Measurements from ENCODE around the gene CHD9NB. TPM values are rescaled to one million over a fixed set of nuclear protein-coding genes. Genes with fewer than 3 reads are reported as not detected.
A peak's percentile ranks its signal among the peaks of the same experiment; 100 is the strongest.

CHD9NB gene
- total and polyA plus RNA-seq, 9 of the 15 experiments (the other 6 are each of a cell fraction or from before 2014, with no cell fraction given) = 0.06 to 0.10 (median 0.07) TPM; not detected in 6

DNA sequence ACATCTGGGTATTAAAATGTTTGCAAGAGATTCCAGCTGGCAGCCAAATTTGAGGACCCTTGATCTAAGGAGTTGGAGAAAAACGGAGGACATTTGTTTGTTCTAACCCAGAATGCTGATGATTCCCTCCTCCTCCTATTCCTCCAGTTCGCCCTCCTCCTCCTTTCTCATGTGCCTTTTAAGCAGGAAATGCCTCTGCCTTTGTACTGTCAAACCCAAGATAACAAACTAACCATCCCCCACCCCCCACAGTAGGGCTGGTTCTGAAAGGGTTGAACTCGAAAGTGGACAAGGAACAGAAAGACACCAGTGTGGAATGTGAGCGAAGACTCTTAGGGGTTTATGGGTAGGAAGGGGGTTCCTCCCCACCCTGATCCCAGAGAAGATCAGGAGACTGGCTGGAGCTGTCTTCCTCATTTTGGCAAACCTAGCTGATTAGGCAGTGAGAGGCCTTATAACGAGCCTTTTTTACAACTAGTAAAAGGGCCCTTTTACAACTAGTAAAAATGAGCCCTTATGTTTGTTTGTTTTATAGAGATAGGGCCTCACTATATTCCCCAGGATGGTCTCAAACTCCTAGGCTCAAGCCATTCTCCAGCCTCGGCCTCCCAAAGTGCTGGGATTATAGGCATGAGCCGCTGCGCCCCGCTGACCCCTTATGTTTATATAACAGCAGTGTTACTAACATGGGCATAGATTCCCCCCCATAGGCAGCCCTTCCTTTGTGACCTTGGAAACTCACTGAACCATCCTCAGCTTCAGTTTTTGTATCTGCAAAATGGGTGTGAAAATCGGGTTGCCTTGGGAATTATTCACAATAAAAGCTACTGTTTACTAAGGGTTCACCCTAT is 3.1 kb upstream of the CHD9NB start (continued):
- TF ChIP-seq SIN3A (IDR thresholded peaks at IDR 0.05; ENCODE audit: borderline replicate concordance in 2 of 2, control insufficient read depth in 1 of 2, low read depth in 2 of 2, low read length in 2 of 2) = peak; percentile 50 to 54; a peak in 1 of 4 replicates
- peak in 1 of 2 experiments; percentile 73; a peak in 2 of 4 replicates for TF ChIP-seq KDM1A (IDR thresholded peaks at IDR 0.05)
- peak; percentile 71 for TF ChIP-seq TAF9B (IDR thresholded peaks at IDR 0.05; ENCODE audit: partially characterized antibody)
- TF ChIP-seq, protein P1, sequence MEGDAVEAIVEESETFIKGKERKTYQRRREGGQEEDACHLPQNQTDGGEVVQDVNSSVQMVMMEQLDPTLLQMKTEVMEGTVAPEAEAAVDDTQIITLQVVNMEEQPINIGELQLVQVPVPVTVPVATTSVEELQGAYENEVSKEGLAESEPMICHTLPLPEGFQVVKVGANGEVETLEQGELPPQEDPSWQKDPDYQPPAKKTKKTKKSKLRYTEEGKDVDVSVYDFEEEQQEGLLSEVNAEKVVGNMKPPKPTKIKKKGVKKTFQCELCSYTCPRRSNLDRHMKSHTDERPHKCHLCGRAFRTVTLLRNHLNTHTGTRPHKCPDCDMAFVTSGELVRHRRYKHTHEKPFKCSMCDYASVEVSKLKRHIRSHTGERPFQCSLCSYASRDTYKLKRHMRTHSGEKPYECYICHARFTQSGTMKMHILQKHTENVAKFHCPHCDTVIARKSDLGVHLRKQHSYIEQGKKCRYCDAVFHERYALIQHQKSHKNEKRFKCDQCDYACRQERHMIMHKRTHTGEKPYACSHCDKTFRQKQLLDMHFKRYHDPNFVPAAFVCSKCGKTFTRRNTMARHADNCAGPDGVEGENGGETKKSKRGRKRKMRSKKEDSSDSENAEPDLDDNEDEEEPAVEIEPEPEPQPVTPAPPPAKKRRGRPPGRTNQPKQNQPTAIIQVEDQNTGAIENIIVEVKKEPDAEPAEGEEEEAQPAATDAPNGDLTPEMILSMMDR (IDR thresholded peaks at IDR 0.05 in 2 of 3, conservative IDR thresholded peaks at IDR 0.05 in 1 of 3; ENCODE audit: insufficient read depth in 2 of 3, low read depth in 1 of 3, low read length in 3 of 3) = 0 out of 6 replicates have a peak, but pooled peaks of 1 of the 3 experiments have one; percentile 6
- TF ChIP-seq, protein P2, sequence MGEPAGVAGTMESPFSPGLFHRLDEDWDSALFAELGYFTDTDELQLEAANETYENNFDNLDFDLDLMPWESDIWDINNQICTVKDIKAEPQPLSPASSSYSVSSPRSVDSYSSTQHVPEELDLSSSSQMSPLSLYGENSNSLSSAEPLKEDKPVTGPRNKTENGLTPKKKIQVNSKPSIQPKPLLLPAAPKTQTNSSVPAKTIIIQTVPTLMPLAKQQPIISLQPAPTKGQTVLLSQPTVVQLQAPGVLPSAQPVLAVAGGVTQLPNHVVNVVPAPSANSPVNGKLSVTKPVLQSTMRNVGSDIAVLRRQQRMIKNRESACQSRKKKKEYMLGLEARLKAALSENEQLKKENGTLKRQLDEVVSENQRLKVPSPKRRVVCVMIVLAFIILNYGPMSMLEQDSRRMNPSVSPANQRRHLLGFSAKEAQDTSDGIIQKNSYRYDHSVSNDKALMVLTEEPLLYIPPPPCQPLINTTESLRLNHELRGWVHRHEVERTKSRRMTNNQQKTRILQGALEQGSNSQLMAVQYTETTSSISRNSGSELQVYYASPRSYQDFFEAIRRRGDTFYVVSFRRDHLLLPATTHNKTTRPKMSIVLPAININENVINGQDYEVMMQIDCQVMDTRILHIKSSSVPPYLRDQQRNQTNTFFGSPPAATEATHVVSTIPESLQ (CRISPR knock-in tag; IDR thresholded peaks at IDR 0.05) = peak; percentile 50; the same call in 1 of the 2 replicates
- TF ChIP-seq GATAD2B (IDR thresholded peaks at IDR 0.05; ENCODE audit: borderline replicate concordance) = peak; percentile 66; the same call in 1 of the 2 replicates
- TF ChIP-seq MEIS2 (IDR thresholded peaks at IDR 0.05; ENCODE audit: partially characterized antibody) = peak; percentile 30
- TF ChIP-seq, protein P3, sequence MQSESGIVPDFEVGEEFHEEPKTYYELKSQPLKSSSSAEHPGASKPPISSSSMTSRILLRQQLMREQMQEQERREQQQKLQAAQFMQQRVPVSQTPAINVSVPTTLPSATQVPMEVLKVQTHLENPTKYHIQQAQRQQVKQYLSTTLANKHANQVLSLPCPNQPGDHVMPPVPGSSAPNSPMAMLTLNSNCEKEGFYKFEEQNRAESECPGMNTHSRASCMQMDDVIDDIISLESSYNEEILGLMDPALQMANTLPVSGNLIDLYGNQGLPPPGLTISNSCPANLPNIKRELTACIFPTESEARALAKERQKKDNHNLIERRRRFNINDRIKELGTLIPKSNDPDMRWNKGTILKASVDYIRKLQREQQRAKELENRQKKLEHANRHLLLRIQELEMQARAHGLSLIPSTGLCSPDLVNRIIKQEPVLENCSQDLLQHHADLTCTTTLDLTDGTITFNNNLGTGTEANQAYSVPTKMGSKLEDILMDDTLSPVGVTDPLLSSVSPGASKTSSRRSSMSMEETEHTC (IDR thresholded peaks at IDR 0.05) = no peak
- TF ChIP-seq NBN (IDR thresholded peaks at IDR 0.05; ENCODE audit: low read depth) = peak; percentile 74; the same call in 1 of the 2 replicates
- peak; percentile 66 for TF ChIP-seq ELF1 (tag; IDR thresholded peaks at IDR 0.05)
- peak; percentile 17; the same call in 1 of the 2 replicates for TF ChIP-seq MTA2 (IDR thresholded peaks at IDR 0.05; ENCODE audit: low read depth)
- TF ChIP-seq, protein P4, sequence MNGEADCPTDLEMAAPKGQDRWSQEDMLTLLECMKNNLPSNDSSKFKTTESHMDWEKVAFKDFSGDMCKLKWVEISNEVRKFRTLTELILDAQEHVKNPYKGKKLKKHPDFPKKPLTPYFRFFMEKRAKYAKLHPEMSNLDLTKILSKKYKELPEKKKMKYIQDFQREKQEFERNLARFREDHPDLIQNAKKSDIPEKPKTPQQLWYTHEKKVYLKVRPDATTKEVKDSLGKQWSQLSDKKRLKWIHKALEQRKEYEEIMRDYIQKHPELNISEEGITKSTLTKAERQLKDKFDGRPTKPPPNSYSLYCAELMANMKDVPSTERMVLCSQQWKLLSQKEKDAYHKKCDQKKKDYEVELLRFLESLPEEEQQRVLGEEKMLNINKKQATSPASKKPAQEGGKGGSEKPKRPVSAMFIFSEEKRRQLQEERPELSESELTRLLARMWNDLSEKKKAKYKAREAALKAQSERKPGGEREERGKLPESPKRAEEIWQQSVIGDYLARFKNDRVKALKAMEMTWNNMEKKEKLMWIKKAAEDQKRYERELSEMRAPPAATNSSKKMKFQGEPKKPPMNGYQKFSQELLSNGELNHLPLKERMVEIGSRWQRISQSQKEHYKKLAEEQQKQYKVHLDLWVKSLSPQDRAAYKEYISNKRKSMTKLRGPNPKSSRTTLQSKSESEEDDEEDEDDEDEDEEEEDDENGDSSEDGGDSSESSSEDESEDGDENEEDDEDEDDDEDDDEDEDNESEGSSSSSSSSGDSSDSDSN (IDR thresholded peaks at IDR 0.05; ENCODE audit: borderline replicate concordance in 1 of 2, low read depth in 2 of 2, low read length in 2 of 2) = 0 out of 4 replicates have a peak, but pooled peaks of 1 of the 2 experiments have one; percentile 36
- no peak for TF ChIP-seq NFIX (CRISPR knock-in tag; IDR thresholded peaks at IDR 0.05; ENCODE audit: low read depth)
- TF ChIP-seq, protein P5, sequence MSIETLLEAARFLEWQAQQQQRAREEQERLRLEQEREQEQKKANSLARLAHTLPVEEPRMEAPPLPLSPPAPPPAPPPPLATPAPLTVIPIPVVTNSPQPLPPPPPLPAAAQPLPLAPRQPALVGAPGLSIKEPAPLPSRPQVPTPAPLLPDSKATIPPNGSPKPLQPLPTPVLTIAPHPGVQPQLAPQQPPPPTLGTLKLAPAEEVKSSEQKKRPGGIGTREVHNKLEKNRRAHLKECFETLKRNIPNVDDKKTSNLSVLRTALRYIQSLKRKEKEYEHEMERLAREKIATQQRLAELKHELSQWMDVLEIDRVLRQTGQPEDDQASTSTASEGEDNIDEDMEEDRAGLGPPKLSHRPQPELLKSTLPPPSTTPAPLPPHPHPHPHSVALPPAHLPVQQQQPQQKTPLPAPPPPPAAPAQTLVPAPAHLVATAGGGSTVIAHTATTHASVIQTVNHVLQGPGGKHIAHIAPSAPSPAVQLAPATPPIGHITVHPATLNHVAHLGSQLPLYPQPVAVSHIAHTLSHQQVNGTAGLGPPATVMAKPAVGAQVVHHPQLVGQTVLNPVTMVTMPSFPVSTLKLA (conservative IDR thresholded peaks at IDR 0.05) = peak in 1 of 2 experiments; percentile 45; a peak in 1 of 4 replicates
- TF ChIP-seq ATF1 (CRISPR knock-in tag; IDR thresholded peaks at IDR 0.05) = no peak
- TF ChIP-seq ATF1 (tag; IDR thresholded peaks at IDR 0.05) = peak; percentile 5; the same call in 1 of the 2 replicates

Measured in K562 (cell line).